Middle frontal gyrus (tissue), 1 donor: ENCODE results near the gene ERG28.
"Not testable (repeated sequence)": the region's sequence is repeated elsewhere in the genome, so short reads cannot be mapped to it uniquely, and the experiment has no call there.

Source experiments
- DNase-seq: peaks from one replicate; pipeline ENCODE4 v3.0.0-alpha.2; 2015; ENCODE audit warnings: low spot score; ENCODE audit errors: extremely low spot score

ERG28 gene, protein sequence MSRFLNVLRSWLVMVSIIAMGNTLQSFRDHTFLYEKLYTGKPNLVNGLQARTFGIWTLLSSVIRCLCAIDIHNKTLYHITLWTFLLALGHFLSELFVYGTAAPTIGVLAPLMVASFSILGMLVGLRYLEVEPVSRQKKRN

DNA sequence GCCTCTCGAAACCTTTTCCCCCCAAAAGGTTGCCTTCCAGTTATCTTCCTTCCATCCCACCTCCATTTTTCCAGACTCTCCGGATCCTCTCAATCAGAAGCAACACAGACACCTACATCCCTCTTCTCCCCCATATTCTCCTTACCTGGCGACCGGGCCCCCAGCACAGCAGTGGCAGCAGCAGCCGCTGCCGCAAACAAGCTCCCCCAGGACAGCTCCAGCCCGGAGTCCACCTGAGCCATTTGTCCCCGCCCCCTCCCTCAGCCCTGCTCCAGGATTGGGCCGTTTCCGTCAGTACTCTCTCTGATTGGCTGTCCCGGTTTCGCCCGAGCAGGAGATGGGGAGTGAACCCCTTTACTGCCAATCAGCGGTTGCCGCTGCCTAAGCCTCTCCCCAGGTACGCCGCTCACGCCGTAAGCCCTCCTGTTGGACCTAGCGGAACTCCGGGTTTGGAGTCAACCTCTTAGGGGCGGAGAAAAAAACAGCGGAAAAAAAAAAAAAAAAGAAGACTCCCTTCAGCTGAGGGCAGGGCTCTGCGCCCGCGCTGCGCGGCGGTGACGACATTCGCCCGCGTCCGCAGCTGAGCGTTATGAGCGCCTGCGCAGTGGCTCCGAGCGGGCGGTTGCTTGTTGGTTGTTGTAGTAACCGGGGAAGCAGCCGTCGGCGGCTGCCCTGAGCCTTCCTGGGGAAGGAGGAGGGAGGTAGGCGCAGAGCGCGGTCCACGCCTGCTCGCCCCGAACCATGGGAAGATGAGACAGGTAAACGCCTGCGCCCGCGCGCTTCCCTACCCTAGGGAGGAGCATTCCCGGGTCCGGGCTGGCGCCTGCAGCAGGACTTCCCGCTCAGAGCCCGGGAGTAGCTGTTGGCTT lies at the start of gene ERG28, which contains the start of gene TTLL5:
Gene ERG28, minus strand, starts transcription at position 247 of the 869 bp plus-strand sequence. CDS start 3,374 bp downstream, outside the sequence.
Gene TTLL5, plus strand, starts transcription at position 617 of the 869 bp plus-strand sequence. CDS start 1,904 bp downstream, outside the sequence.
- DNase-seq, result peak; percentile 93

DNA sequence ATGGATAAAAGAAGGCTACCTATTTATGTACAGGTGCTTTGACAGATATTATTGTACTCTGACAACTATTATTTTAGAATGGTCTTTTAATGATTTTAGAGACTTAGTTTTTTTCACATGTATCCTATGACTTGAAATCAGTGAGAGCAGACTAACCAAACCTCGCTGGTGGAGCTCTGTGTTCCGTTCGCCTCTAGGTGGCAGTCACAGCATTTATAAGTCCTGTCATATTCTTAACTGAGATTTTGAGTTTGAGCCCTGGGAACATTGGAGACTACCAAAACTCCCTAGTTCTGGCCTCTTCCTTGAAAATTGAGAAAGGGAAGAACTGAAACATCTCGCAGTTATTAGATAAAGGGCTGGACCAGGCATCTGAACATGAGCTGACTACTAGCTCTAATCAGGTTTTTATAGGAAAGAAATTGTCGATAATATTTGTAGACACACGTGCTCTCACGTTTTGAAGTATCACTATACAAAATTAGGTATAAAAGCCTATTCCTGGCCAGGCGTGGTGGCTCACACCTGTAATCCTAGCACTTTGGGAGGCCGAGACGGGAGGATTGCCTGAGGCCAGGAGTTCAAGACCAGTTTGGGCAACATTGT lies 48.6 kb upstream of the ERG28 start:
- peak; percentile 68 for DNase-seq

DNA sequence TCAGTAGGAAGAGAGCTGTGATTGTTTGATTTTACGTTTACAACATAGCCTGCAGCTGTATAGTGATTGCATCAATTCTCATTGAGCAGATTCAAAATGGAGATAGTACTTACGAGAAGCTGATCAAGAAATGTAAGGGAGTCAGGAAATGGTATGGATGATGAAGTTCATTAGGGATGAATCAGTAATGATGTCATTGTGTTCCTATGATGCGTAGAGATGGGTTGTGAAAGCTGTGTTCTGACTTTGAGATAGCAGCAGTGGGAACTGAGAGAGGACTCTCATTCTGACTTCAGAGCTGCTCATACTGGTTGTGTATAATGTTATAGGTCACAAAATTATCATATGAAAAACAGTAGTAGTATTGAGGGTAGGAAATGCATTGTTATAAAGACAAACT lies 44.3 kb upstream of the ERG28 start:
- no peak for DNase-seq

DNA sequence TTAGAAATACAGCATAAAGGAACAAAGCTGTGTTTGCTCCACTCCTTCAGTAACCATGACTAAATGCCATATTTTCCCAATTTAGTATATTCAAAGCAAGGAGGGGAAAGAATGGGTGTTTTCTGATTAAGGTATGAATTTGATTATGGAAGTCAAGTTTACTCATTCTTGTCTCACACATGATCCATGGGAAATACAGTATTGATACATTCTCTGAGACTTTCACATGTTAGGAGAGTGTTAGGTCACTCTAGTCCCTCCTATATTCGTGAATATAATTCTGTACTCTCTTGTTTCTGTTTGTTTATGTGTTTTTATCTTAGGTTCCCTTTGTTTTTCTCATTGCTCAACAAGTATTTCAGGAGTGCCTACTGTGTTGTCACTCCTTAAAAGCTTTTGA lies 42.8 kb upstream of the ERG28 start:
- no peak for DNase-seq

DNA sequence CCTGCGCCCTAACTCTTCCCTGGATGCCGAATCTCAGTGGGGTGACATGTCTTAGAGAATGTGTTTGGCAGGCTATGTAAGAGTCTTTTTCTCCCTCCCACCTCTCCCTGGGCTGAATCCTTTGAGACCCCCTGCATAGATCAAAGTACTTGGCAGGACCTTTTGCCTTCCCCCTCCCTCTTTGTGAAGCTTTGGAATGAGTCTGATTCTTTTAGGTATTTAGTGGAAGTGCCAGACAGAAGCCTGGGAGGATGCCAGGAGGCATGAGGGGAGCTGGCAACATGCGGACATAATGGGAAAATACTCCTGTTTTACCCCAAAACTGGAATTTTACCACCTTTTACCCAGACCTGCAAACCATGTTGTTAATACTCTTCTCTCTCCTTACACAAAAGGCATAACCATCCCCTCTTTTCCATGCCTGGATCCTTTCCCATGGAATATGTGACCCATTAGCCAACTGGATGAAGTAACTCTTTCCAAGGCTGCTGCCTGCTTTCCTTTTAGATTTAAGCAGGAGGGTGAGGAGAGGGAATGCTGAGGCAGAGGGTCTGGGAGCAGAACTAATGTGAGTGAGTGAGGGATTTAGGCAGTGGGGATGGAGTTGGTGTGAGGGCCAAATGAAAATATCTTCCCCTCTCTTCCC lies 42.1 kb upstream of the ERG28 start:
- DNase-seq, result no peak

DNA sequence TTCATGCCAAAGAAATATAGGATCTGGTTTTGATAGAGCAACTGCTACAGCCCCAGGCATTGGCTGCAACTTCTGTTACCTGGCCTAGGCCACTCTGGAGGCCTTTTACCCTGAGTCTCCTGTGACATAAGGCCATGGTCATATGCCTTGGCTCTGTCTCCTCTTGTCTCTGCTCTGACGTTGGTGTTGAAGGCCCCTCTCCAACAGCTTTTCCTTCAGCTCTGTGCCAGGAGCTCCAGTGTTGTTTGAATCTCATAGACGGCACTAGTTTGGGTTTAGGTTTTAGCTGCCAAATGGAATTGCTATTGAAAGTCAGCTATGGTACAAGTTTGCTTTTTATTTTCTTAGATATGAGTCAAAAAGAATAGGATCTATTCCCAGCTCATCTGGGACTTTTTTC lies 41.4 kb upstream of the ERG28 start:
- no peak for DNase-seq

DNA sequence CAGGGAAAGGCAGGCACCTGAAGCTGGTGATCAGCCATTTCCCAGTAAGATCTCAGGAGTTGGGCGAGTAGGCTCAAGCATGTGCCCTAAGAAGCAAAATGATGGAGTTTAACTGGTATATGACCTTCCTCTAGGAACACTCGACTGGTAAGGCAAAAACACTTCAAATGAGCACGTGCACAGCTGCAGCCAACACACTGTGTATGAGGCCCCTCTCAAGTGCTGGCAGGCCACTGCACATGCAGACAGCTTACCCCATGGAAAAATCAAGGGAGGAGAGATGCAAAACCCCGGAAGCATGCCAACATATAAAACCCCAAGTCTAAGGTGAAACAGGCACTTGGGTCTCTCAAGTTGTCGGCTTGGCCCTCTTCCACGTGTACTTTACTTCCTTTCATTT lies 39.6 kb upstream of the ERG28 start:
- DNase-seq, result no peak

DNA sequence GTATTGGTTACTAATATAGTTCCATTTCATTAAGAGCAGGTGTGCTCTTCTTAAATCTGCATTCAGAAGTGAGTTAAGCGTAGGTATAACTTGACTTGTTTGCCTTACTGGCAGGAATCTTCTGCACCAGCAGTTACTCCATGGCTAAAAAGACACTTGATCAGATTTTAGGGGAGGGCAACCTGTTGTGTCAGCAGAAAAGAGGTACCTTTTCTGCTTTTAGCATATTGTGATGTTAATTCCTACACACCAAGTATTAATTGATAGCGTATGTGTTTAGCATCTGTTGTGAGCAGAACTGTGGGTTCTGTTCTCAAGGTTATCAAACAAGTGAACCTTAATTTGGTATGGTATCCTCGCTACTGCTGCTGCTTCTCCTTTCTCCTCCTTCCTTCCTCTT lies 38.7 kb upstream of the ERG28 start:
- no peak for DNase-seq

DNA sequence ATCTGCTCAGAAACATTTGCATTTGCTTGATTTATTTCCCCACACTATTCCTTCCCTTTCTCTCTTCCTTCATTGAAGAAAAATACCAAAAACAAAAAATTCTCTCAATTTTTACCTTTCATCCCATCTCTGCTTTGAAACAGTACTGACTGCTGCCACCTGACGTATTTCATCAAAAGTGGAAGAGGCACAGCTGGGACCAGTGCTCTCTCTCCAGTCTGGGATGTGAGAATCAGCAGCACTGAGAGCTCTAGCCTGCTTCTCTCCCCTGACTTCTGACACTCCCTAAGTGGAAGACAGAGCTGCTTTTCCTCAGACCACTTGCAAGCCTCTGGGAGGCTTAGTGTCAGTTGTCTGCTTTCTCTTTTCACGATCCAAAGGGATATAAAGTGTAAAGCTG lies 37.2 kb upstream of the ERG28 start:
- no peak for DNase-seq

DNA sequence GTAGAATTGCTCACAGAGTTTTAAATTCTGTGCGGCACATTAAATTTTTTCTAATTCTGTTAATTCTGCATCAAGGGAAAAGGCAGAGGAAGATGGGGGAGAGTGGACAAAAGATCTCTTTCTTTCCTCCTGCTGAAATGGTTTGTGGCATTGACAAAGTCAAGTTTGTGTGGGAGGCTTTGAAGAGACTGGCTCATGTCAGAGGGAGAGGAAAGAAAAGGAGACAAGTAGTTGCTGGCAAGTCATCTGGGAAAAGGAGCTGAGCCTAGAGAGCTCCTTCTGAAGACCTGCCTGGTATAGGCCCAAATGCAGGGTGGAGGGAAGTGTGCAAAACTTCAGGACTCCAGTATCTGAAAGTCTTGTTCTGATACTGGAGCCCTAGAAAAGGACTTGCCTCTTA lies 36.7 kb upstream of the ERG28 start:
- DNase-seq, result no peak

DNA sequence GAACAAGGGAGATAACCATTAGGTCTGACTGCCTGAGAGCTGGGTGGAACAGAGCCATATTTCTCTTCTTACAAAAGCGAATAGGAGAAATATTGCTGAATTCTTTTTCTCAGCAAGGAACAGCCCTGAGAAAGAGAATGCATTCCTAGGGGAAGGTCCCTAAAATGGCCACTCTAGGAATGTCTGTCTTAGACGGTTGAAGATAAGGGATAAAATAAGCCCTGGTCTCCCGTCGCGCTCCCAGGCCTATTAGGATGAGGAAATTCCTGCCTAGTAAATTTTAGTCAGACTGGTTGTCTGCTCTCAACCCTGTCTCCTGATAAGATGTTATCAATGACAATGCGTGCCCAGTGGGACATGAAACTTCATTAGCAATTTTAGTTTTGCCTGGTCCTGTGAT lies 34.3 kb upstream of the ERG28 start:
- not testable (repeated sequence) for DNase-seq

DNA sequence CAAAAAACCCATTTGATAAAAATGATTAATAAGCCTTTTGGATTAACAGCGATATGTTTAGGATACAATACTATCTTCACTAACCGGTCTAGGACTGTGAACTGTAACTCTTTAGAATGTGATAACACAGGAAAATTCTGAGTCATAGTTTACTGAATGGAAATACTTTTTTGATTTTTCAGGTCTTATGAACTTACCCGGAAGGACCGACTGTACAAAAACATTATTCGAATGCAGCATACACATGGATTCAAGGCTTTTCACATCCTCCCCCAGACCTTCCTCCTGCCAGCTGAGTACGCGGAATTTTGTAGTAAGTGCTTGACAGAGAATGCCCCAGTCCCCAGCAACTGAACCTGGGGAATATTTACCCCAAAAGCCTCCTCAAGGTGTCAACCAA lies 29.3 kb upstream of the ERG28 start:
- DNase-seq, result no peak

DNA sequence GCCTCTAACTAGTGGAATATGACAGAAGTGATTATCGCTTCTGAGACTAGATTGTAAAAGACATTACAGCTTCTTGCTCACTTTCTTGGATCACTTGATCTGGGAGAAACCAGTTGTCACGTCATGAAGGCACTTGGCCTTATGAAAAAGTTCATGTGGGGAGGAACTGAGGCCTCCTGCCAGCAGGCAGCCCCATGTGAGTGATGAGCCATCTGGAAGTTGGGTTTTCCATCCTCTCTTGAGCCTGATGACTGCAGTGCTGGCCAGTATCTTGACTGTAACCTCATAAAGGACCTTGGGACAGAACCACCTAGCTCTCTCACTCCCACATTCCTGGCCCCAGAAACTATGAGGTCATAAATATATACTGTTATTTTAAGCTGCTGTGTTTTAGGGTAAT lies 28.3 kb upstream of the ERG28 start:
- no peak for DNase-seq

DNA sequence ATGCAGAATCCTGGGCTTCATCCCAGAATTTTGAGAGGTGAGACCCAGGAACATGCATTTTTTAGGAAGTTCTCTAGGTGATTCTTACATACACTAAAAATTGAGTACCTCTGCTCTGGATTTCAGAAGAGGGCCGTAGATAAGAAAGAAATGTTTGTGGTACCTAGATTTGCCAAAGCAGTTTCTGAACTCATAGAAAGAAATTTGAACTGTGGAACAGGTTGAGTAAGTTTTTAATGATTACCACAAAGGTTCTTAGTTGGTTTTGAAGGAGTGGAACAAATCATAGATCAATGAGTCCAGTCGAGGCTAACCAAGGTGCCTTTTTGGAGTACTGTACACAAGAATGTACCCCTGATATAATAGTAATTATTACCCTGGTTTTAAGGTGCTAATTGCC lies 25.2 kb upstream of the ERG28 start:
- no peak for DNase-seq

DNA sequence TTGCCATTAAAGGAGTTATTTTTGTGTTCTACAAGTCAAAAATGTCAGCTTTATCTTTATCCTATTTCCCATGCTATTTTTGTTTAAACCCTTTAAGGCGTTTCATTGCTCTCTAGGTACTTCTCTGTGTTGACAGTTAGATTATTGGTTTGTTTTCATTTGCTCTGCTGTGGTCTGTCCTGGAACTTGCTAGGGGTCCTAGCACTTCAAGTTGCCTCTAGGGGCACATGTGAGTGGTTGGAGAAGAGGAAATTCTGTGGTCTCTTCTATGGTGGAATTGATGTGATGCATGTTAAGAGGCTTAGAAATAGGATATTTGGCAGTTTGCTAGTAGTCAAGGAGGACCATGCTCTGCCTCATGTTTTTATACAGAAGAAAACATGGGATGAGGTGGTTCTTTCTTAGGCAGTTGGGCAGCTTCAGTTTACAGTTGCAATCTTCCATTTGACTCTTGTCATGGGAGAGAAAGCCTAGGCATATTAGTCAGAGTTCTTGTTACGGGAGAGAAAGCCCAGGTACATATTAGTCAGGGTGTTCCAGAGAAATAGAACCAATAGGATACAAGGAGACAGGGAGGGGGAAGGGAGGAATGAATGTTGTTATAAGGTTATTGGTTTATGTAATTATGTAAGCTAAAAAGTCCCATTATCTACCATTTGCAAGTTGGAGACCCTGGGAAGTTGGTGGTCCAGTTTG lies 14.7 kb upstream of the ERG28 start:
- DNase-seq, result no peak

DNA sequence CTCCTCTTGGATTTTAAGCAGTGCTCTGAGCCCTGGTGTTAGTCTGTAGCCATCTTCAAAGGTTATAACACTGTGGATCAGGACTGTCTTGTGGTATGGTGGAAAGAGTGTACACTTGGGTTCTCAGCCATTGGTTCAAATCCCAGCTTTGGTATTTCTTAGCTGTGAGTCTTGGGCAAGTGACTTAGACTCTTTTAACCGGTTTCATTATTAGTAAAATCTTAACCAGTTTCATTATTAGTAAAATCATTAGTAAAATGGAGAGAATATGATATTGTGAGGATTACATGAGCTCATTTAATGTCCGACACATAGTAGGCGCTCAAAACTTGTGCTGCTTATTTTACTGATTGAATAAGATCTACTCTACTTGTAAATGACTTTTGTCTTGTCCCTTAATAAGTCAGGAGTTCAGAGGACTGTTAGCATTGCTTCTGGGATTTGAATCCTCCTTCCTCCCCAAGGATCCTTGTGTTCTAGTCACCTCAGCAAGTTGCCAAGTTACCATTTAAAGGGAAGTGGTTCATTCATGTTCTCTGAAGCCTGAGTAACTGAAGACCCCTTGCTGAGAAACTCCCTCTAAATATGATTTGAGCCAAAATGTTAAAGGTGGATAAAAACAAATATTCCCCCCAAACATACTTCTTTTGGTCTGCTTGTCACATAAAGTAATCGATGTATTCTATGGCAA lies 12.8 kb upstream of the ERG28 start:
- DNase-seq, result no peak

DNA sequence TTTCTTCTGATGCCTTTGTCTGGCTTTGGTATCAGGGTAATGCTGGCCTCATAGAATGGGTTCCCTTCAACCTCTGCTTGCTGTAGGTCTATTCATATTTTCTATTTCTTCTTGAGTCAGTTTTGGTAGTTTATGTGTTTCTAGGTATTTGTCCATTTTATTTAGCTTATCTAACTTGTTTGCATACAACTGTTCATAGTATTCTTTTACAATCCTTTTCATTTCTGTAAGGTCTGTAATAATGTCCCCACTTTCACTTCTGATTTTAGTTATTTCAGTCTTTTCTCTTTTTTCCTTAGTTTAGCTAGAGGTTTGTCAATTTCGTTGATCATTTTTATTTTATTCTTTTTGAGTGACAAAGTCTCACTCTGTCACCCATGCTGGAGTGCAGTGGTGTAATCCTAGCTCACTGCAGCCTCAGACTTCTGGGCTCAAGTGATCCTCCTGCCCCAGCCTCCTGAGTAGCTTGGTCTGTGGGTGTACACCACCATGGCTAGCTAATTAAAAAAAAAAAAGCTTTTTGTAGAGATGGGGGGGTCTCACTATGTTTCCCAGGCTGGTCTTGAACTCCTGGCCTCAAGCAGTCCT lies 12.0 kb upstream of the ERG28 start:
- no peak for DNase-seq

DNA sequence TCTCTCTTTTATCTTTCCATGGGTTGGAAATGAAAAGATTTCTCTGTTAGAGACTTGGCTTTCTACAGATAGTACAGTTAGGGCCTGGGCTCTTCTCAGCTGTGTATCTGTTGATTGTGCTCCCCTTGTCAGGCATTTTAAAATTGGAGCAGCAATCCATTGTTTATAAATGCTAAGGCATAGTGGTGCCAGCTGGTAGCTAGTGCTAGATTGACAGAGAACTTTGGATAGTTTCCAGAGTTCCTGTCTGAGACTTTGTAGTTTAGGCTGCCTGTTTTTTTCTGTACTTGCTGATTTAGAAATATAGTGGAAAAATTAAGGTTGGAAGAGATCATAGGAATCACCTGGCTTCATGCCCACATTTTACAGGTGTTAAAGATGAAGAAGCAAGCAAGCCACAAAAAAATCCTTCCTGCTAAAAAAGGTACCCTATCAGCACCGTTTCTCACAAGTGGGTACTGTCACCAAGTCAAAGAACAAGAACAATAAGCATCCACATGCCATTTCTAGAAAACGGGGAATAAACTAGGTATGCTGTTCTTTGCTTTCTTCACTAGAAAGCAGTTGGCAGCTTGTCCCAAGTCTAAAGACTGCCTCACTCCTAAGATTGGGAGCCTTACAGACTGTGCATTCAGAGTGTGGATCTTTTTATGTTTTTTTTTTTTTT lies 6.6 kb upstream of the ERG28 start:
- DNase-seq, result no peak

DNA sequence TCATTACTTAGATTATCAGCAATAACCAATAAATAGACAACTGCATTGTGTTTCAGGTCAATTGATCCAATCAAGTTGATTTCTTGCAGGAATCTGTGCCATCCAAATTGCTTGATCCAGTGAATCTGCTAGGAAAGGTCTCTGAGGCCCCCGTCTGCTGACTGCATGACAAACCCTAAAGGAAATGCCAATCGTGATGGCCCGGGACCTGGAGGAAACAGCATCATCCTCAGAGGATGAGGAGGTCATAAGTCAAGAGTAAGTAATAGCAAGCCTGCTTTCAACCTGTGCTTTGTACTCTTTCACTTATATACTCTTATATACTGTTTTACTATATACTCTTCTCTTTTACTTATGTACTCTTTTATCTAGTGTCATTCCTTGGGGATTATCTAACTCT lies 2.3 kb upstream of the ERG28 start:
- no peak for DNase-seq

DNA sequence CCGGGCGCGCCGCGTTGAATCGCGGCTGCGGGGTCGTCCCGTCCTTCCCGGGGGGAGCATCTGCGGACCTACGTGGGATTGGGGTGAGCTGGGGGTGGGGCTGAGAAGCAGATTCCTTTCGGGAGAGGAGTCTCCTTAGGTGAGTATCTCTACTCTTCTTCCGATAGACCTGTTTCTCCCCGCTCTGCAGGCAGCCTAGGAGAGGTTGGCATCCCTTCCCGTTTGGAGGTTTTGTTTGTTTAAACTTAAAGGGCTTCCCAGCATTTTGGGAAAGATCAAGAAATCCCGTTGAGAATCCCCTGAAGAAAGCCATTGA lies 781 bp upstream of the ERG28 start:
- DNase-seq, result no peak
